PFSK-1 (cell line): ENCODE measurements around the gene IRF7.

ENCODE experiments used
- SIN3A ChIP-seq: IDR thresholded peaks from 2 replicates; pipeline ENCODE4 v1.6.1; 2012; ENCODE audit warnings: mild to moderate bottlenecking, low read length, moderate library complexity, borderline replicate concordance; ENCODE audit not compliant: insufficient read depth
- TF ChIP-seq, protein P1 (sequence below), 2 experiments: IDR thresholded peaks; 2 replicates each; pipeline versions ENCODE4 v1.6.1 to v1.8.0; 2011 to 2012; ENCODE audit warnings: low read depth in 2 of 2, low read length in 2 of 2, control low read depth in 1 of 2, inconsistent platforms in 1 of 2, mild to moderate bottlenecking in 1 of 2, moderate library complexity in 1 of 2; ENCODE audit not compliant: insufficient read depth in 1 of 2

GRCh38 chr11:629237-629583 is 13.5 kb upstream of the IRF7 start:
- TF ChIP-seq, protein P1, sequence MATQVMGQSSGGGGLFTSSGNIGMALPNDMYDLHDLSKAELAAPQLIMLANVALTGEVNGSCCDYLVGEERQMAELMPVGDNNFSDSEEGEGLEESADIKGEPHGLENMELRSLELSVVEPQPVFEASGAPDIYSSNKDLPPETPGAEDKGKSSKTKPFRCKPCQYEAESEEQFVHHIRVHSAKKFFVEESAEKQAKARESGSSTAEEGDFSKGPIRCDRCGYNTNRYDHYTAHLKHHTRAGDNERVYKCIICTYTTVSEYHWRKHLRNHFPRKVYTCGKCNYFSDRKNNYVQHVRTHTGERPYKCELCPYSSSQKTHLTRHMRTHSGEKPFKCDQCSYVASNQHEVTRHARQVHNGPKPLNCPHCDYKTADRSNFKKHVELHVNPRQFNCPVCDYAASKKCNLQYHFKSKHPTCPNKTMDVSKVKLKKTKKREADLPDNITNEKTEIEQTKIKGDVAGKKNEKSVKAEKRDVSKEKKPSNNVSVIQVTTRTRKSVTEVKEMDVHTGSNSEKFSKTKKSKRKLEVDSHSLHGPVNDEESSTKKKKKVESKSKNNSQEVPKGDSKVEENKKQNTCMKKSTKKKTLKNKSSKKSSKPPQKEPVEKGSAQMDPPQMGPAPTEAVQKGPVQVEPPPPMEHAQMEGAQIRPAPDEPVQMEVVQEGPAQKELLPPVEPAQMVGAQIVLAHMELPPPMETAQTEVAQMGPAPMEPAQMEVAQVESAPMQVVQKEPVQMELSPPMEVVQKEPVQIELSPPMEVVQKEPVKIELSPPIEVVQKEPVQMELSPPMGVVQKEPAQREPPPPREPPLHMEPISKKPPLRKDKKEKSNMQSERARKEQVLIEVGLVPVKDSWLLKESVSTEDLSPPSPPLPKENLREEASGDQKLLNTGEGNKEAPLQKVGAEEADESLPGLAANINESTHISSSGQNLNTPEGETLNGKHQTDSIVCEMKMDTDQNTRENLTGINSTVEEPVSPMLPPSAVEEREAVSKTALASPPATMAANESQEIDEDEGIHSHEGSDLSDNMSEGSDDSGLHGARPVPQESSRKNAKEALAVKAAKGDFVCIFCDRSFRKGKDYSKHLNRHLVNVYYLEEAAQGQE (IDR thresholded peaks at IDR 0.05; ENCODE audit: insufficient read depth in 1 of 2, low read depth in 2 of 2, low read length in 2 of 2), result no peak
- no peak for TF ChIP-seq SIN3A
